SK-N-SH treated with all-trans-retinoic acid at 6 μM for 48 hours (cell line): Measurements from ENCODE around the gene ENDOG.

Experiments
- CREB5 ChIP-seq: fragments of 250-450 bp; sonication (Bioruptor Pico); IDR thresholded peaks from 2 replicates; pipeline ENCODE4 v1.5.1; 2020; ENCODE audit warnings: low read depth, mild to moderate bottlenecking, moderate library complexity
- CSDC2 ChIP-seq: fragments of 250-450 bp; sonication (Bioruptor Pico); IDR thresholded peaks from 2 replicates; pipeline ENCODE4 v1.5.0; 2020; ENCODE audit warnings: mild to moderate bottlenecking, moderate library complexity
- ISL1 ChIP-seq: fragments of 250-450 bp; sonication (Bioruptor Pico); IDR thresholded peaks from 2 replicates; pipeline ENCODE4 v2.1.2; 2022; ENCODE audit warnings: mild to moderate bottlenecking, moderate library complexity
- RARB ChIP-seq: fragments of 250-450 bp; sonication (Bioruptor Pico); IDR thresholded peaks from 2 replicates; pipeline ENCODE4 v1.8.0; 2021; ENCODE audit warnings: mild to moderate bottlenecking, moderate library complexity
- ZFP3 ChIP-seq: fragments of 250-450 bp; sonication (Bioruptor Pico); IDR thresholded peaks from 2 replicates; pipeline ENCODE4 v1.5.0; 2020; ENCODE audit warnings: mild to moderate bottlenecking, moderate library complexity
- ZFP30 ChIP-seq: fragments of 450-650 bp; formaldehyde crosslinking; IDR thresholded peaks from 2 replicates; pipeline ENCODE4 v1.5.0; 2022; ENCODE audit warnings: mild to moderate bottlenecking, moderate library complexity
- ZNF8 ChIP-seq: fragments of 450-650 bp; formaldehyde crosslinking; IDR thresholded peaks from 2 replicates; pipeline ENCODE4 v1.5.0; 2020; ENCODE audit warnings: mild to moderate bottlenecking, moderate library complexity

DNA sequence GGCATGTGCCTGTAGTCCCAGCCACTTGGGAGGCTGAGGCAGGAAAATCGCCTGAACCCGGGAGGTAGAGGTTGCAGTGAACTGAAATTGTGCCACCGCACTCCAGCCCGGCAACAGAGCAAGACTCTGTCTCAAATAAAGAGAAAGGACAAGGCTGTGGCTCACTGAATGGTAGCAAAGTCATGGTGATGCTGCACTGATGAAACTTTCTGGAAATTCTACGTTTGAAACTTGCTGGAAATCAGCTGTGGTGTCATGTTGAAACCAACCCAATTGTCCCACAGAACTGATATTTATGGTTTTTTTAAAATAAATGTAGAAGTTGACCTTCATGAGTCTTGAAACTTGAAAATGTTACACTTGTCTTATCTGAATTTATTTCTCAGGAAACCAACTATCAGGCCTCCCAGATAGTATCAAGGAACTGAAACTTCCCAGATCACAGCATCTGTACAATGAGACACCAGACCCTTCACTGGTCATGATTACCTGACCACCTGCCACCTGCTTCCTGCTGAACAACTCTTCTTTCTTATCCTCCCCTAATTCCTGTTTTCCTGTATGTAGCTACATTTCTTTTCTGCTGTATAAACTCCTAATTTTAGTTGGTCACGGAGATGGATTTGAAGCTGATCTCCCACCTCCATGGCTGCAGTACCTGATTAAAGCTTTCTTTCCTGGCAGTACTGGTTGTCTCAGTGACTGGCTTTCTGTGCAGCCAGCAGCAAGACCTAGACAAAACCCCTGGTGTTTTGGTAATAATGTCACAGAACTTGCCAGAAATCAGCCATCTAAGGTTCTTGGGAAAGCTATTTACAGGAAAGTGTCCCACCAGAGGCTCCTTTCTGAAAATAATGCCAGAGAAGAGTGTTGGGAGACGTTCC, 36.9 kb upstream of the ENDOG start:
- no peak for TF ChIP-seq ZFP30
- no peak for TF ChIP-seq ZFP3 (CRISPR knock-in tag)
- no peak for TF ChIP-seq ISL1 (CRISPR knock-in tag)
- TF ChIP-seq ZNF8 (CRISPR knock-in tag), result no peak
- TF ChIP-seq CSDC2 (CRISPR knock-in tag), result no peak
- TF ChIP-seq RARB (CRISPR knock-in tag), result no peak
- TF ChIP-seq CREB5 (CRISPR knock-in tag), result no peak
